GM21528 (cell line): Measurements from ENCODE around the gene NAV2.

Source experiments
- ATAC-seq: cut with Tn5 transposase; IDR thresholded peaks from one replicate; pipeline ENCODE4 v1.9.1; 2021; ENCODE audit warnings: mild to moderate bottlenecking, moderate library complexity; ENCODE audit not compliant: unreplicated experiment, low FRiP score

Gene NAV2

GRCh38 chr11:19738124-19738523 lies 25.5 kb downstream of the NAV2 start:
- no peak for ATAC-seq

GRCh38 chr11:19739872-19740271 lies 27.2 kb downstream of the NAV2 start:
- ATAC-seq: no peak

GRCh38 chr11:19740586-19740985 lies 27.9 kb downstream of the NAV2 start:
- ATAC-seq: no peak

DNA sequence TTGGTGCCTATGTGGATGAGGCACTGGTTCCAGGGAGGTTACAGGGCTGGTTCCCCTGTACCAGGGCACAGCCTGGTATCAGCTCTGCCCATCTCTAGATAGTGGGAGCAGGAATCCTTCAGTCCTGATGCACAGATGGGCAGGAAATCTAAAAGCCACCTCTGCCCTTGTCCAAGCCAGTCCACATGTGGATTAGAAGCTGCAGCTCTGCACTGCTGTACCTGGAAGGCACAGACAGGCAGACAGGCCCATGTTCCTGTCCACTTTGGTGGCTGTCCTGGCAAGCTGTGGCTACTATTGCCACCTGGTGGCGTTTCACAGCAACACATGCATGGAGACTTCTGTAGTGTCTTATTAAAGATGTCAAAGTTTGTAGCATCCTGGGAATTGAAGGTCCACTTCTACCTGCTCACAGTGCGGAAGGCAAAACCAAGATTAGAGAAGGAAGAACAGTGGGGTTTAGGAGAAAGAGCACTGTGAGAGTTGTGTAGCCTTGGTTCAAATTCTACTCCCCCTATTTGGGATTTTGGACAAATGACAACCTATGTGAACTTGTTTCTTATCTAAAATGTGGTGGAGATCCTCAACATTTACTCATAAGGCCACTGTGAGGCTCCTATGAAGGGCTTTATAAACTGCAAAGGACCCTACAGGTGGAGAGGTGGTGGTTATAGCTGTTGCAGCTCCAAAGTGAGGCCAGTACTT lies 30.1 kb downstream of the NAV2 start:
- ATAC-seq: no peak

DNA sequence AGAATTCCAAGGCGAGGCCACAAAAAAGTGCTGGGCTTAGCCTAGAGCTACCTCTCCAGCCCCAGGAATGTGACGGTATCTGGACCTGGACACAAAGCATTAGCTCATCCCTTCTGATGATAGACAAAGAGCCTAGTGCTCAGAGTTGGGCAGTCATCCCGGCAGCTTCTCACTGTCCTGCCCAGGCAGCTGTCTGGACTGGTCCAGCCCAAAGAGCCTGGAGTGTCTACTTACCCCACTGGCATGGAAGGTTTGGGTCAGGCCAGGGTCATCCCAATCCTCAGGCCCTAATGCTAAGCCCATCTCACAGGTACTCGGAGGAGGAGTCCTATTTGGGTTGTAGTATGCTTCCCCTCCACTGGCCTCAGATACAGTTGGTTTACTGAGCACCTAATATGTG lies 31.0 kb downstream of the NAV2 start:
- no peak for ATAC-seq

DNA sequence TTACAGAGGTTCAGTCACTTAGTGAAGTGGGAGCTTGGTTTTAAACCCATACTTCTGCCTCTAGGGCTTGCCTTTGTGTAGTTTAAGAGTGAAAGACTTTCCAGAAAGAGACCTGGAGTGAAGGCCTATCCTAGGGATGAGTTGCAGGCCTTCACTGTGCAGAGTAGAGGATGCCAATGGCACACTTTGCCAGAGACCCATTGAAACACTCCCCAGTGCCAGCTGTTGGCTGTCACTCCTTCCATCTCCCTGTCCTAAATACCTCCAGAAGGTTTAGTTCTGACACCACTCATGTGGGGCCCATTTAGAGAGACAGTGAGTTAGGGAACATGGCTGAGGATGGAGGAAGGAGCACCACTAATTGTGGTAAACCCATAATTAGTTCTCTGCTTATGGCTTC lies 31.5 kb downstream of the NAV2 start:
- ATAC-seq: no peak

DNA sequence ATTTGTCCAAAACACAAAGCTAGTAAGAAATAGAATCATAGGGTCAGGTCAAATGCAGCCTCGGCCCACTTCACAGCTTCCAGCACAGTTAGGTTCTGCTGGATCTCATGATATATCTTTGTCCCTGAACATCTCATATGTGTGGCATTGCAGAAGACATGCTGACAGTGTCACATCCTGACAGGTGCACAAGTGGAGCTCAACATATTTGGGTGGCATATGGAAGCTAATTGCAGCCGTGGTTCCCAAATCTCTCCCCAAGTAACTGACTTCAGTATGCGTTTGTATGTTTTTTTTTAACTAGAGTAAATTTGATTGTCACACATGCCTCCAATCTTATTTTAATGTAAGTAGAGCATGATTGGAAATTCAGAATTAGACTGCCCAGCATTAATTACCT lies 33.4 kb downstream of the NAV2 start:
- ATAC-seq: no peak

DNA sequence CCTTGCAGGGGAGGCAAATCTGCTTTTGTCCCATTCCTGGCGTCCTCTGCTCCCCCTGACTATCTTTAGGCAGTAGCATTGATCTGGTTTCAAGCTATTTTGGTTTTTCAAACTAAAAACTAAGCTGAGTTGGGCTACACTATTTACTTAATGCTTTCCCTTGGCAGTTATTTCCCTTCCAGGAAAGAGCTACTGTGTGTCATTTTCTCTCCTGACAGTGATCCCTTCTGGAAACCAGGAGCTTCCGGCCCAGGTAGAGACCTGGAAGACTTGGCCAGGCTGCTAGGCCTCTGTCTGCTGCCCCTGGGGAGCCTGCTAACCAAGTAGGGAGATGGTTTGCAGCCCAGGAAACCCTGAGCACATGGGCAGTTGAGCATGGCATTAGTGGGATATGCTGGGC lies 35.0 kb downstream of the NAV2 start:
- ATAC-seq: no peak

DNA sequence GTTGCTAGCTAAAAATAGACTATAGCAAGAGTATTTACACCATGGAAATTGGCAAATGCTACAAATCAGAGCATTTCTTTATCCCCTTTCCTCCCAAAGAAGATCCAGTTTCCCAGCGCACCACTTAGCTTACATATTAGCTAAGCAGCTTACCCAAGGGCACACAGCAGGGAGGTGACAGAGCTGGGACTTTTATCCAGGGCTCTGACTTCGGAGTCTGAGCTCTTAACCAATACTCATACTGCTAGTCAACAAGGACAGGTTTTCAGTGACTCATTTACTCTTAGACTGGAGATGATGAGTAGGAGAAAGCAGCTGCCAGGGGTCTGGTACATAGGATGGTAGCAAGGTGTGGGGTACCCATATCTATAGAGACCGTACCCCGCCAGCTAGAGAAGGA lies 38.4 kb downstream of the NAV2 start:
- no peak for ATAC-seq

DNA sequence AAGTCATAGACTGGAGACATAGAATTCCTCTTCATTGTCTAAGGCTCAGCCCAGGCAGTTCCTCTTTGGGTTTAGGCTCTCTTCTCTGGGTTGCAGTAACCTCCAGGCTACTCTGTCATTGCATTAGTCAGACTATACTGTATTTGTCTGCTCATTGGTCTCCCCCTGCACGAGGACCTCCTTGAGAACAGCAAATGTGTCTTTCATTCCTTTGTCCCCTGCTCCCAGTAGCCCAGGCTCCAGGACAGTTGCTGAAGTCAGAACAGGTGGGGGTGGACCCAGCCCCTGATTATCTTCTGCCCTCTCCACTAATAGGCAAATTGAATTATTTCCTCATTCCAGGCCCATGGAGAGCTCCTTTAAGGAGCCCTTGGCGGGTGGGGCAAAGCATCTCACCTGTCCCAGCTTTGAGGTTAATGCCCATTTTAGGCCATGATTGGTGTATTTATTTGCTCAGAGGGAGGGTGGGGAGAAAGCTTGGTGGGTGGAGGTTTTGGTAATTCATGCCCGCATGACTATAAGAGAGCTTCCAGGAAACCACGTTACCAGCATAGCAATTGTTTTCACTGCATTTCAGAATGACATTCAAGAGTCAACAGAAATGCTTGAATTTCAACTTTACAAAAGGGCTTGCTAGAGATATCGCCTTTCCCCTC lies 40.9 kb downstream of the NAV2 start:
- no peak for ATAC-seq

- ATAC-seq: no peak
These were observed 44.2 kb downstream of the NAV2 start for GRCh38 chr11:19756675-19757475.

DNA sequence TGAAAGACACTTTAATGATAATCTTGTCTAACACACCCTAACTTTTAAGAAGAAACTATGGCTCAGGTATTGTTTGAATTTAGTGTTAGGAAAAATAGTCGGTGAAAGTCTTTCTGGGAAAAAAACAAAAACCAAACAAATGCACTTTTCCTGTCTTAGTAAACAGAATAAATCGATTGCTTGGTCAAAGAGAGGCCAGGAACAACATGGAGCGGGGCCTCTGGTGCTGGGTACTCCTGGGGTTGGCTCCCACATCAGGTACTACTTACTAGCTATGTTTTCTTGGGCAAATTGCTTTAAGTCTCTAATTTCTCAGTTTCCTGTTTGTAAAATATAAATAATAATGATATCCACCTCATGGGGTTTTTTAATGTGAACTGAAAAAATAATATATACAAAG lies 46.8 kb downstream of the NAV2 start:
- ATAC-seq: no peak

GRCh38 chr11:19762266-19762665 lies 49.6 kb downstream of the NAV2 start:
- no peak for ATAC-seq

DNA sequence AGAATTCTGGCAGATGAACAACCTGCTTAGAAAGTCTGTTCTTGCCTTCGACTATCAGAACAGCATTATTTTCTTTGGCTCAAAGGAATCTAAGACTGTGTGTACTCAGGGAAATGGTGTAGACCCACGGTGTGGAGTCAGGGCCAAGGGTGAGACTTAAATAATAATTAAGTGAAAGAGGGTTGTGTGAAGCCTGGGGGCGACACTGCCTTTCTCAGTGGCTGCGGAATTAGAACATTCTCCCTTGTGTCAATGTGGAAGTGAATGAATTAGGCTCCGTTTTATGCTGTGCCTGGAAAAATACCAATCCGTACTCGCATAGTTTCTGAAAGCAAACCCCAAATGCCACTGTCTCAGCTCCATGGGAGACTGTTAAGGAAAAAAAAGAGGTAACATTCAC lies 50.7 kb downstream of the NAV2 start:
- no peak for ATAC-seq

- no peak for ATAC-seq
These were observed 53.6 kb downstream of the NAV2 start for GRCh38 chr11:19766206-19766605.

DNA sequence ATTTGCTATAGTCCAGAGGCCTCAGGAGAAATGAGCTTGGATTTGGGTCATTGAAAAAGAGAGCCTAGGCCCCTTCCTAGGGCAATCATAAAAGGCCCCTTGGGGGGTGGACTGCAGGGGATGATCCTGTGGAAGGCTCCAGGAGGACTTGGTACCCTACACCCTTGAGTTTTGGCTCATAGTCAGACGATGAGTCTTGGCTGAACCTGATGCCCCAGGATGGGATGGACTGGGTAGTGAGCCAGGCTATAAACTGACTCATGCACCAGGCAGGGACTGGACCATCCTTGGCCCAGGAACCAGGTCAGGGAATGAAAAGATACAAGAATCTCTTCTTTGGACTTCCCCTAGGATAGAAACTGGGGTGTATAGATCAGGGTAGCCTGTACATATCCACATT lies 54.2 kb downstream of the NAV2 start:
- ATAC-seq: no peak

DNA sequence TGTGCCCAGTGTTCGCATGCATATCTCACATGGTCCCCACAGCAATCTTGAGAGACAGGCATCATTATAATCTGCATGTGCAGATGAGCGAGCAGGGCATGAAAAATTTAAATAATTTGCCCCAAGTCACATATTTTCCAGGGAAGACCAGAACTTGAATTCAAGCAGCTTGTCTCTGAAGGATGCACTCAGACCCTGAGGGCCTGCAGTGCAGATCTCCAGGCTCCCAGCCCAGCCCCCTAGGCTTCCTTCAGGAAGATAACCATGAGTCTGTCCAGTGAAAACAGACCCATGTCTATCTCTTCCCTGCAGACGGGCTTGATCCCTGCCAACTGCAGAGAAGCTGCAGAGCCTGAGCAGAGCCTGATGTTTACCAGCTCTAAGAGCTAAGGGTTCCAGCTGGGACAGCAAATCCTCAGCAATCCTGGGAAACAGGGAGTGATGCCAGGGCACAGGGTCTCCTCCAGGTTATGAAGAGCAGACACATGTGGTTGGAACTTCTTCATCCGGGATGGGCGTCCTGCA lies 55.1 kb downstream of the NAV2 start:
- no peak for ATAC-seq

GRCh38 chr11:19768197-19768596 lies 55.6 kb downstream of the NAV2 start:
- no peak for ATAC-seq

GRCh38 chr11:19768815-19769214 lies 56.2 kb downstream of the NAV2 start:
- ATAC-seq: no peak

- ATAC-seq: no peak
These were observed 57.2 kb downstream of the NAV2 start for GRCh38 chr11:19769820-19770219.

- no peak for ATAC-seq
These were observed 57.6 kb downstream of the NAV2 start for GRCh38 chr11:19770277-19770676.
